ENCODE data around the gene ERBB3.

Gene ERBB3

GRCh38 chr12:56129206-56129941 is 49.4 kb downstream of the ERBB3 start:
- Histone ChIP-seq H3K4me3 (replicated peaks; ENCODE audit: insufficient read depth, low read length) (peak overlapping the region; percentile 83), H3K27me3 (ENCODE audit: insufficient read depth, poor library complexity, severe bottlenecking) (no peaks in the 10 kb centered on the region), H3K27ac (replicated peaks) (peak overlapping the region; percentile 80)
- peak; percentile 74; the same call in 1 of the 2 replicates for TF ChIP-seq POLR2AphosphoS5 (IDR thresholded peaks at IDR 0.05; ENCODE audit: low read depth)
- TF ChIP-seq, protein P1, sequence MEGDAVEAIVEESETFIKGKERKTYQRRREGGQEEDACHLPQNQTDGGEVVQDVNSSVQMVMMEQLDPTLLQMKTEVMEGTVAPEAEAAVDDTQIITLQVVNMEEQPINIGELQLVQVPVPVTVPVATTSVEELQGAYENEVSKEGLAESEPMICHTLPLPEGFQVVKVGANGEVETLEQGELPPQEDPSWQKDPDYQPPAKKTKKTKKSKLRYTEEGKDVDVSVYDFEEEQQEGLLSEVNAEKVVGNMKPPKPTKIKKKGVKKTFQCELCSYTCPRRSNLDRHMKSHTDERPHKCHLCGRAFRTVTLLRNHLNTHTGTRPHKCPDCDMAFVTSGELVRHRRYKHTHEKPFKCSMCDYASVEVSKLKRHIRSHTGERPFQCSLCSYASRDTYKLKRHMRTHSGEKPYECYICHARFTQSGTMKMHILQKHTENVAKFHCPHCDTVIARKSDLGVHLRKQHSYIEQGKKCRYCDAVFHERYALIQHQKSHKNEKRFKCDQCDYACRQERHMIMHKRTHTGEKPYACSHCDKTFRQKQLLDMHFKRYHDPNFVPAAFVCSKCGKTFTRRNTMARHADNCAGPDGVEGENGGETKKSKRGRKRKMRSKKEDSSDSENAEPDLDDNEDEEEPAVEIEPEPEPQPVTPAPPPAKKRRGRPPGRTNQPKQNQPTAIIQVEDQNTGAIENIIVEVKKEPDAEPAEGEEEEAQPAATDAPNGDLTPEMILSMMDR (IDR thresholded peaks at IDR 0.05; ENCODE audit: insufficient read depth, low read length), result no peak
- DNase-seq (ENCODE audit: low read depth in 1 of 2, low spot score in 1 of 2), result peak; percentile 69 to 83

- H3K27ac ChIP-seq (replicated peaks), result peak overlapping the region; percentile 80
Observed at GRCh38 chr12:56129942-56130495, 50.1 kb downstream of the ERBB3 start.

DNA sequence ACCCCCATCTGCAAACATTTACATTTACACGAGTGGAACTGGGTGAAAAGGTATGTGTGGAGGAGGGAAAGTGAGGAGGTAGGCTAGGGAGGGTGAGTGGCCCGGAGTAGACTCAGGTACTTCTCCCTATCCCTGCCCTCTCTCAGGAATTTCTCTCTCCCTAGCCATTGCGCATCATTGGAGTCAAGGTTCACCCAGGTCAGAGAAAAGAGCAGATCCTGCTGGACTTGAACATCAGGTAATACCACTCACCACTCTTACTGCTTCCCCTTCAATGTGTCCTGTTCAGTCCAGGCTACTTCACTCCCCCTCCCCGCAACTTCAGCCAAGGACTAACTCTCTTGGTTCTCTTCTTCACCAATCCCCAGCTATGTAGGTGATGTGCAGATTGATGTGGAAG is 50.9 kb downstream of the ERBB3 start:
- Histone ChIP-seq H3K27me3 (ENCODE audit: insufficient read depth, poor library complexity, severe bottlenecking) (no peaks in the 10 kb centered on the region), H3K4me3 (replicated peaks; ENCODE audit: insufficient read depth, low read length) (no peak overlapping the region), H3K27ac (replicated peaks) (no peak overlapping the region)
- TF ChIP-seq REST (IDR thresholded peaks at IDR 0.05; ENCODE audit: insufficient replicate concordance, low read depth) (no peak), SPI1 (IDR thresholded peaks at IDR 0.05; ENCODE audit: borderline replicate concordance, low read depth) (no peak), POLR2AphosphoS5 (IDR thresholded peaks at IDR 0.05; ENCODE audit: low read depth) (no peak), GABPA (IDR thresholded peaks at IDR 0.05; ENCODE audit: low read depth) (no peak)
- TF ChIP-seq, protein P1 (IDR thresholded peaks at IDR 0.05; ENCODE audit: insufficient read depth, low read length), result no peak
- DNase-seq (ENCODE audit: low read depth in 1 of 2, low spot score in 1 of 2), result no peak

More at GRCh38 chr12:56129942-56130495, 50.1 kb downstream of the ERBB3 start:
- no peak for TF ChIP-seq SPI1 (IDR thresholded peaks at IDR 0.05; ENCODE audit: borderline replicate concordance, low read depth)
- TF ChIP-seq, protein P1 (IDR thresholded peaks at IDR 0.05; ENCODE audit: insufficient read depth, low read length), result no peak
- no peak for TF ChIP-seq GABPA (IDR thresholded peaks at IDR 0.05; ENCODE audit: low read depth)
- no peak for TF ChIP-seq REST (IDR thresholded peaks at IDR 0.05; ENCODE audit: insufficient replicate concordance, low read depth)
- TF ChIP-seq POLR2AphosphoS5 (IDR thresholded peaks at IDR 0.05; ENCODE audit: low read depth), result no peak
- Histone ChIP-seq H3K4me3 (replicated peaks; ENCODE audit: insufficient read depth, low read length) (peak overlapping the region; percentile 83), H3K27me3 (ENCODE audit: insufficient read depth, poor library complexity, severe bottlenecking) (no peaks in the 10 kb centered on the region)
- DNase-seq (ENCODE audit: low read depth in 1 of 2, low spot score in 1 of 2), result no peak

Data from HL-60 (cell line).